UCSD-AML1 (cell line): ENCODE measurements around the gene PRKCA.

Experiments
- DNase-seq: peaks from one replicate; lab custom pipeline; 2025; ENCODE audit not compliant: unreplicated experiment; lab: John Stamatoyannopoulos, UW

The PRKCA gene

GRCh38 chr17:66508896-66509844 lies 206.8 kb downstream of the PRKCA start:
- no peak for DNase-seq

DNA sequence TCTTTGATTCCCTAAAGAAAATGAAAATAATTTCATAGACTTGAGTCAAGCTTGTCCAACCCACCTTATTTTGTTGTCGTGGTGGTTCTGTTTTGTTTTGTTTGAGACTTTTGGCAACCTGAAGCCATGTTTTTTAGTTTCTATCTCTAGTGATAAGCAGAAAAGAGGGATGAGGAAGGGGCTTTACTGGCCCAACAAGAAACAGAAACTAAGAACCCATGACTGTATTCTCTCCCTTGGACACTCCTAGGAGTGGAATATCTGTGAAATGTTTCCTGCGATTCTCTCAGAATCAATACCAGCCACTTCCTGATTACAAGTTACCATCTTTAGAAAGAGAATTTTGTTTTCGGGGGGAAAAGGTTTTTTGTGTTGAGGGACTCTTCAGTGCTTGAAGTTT lies 207.5 kb downstream of the PRKCA start:
- DNase-seq = no peak

- no peak for DNase-seq
These were observed 208.7 kb downstream of the PRKCA start for GRCh38 chr17:66511135-66511534.

- no peak for DNase-seq
These were observed 211.9 kb downstream of the PRKCA start for GRCh38 chr17:66514227-66514806.

DNA sequence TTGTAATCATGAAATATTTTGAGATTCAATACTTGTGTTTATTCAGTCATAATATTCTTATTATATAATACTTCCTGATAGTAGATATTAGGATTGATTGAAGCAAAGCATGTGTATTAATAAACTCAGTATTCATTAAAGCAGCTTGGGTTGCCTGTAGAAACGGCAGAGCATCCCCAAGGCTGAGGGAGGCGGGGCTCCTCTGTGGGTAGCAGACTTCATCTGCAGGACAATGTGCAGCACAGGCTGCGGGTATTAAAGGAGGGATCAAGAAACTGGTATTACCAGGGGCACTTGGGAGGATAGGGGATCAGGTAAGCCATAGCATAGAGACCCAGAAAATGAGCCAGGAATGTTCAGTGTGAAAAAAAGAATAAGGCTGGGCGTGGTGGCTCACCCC lies 213.6 kb downstream of the PRKCA start:
- DNase-seq = no peak

DNA sequence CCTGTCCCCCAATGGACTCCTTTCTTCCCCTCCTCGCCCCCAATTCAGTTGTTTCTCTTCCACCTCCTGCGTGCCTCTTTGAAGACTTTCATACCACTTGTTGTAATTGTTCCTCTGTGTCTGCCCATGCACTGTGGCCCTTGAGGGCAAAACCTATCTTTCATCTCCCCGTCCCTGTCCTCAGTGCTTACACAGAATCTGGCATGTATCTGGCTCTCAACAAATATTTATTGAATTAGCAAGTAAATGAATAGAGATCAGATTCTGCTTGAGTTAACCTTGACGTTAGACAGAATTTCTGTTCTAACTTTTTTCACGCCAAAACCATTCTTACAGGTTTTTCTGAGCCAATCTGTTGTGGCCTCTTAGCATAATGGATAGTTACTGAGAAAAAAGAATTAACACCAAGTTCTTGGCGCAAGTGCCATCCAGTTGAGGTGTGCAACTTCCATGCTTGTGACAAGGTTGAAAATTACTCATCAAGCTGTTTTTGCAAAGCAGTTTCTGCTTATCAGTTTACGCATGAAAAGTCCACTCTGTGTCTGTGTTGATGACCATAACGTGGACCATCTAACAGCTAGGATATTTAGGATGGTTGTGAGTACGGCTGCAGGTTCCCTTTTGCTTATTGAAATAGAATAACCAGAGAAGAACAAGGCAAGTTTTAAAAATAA lies 215.1 kb downstream of the PRKCA start:
- no peak for DNase-seq

- DNase-seq = no peak
These were observed 215.7 kb downstream of the PRKCA start for GRCh38 chr17:66518108-66518507.

GRCh38 chr17:66518677-66519076 lies 216.3 kb downstream of the PRKCA start:
- no peak for DNase-seq

DNA sequence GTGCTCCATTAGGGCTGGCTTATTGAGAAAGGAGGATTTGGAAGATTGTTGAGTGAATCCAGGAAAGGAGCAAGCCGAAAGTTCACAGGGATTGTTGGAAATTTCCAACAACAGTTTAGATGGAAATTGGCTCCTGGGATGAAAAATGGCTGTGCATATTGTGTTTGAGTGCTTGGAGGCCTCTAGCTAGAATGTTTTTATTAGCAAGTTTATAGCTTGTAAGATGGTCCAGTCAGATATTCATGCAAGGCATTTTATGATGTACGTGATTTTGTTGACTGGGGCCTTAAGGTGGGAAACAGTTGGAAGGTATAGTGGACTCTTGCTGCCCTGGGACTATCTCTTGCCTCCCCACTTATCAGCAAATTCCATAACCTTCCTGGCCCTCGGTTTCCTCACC lies 216.7 kb downstream of the PRKCA start:
- DNase-seq = no peak

- no peak for DNase-seq
These were observed 218.6 kb downstream of the PRKCA start for GRCh38 chr17:66520999-66521398.

DNA sequence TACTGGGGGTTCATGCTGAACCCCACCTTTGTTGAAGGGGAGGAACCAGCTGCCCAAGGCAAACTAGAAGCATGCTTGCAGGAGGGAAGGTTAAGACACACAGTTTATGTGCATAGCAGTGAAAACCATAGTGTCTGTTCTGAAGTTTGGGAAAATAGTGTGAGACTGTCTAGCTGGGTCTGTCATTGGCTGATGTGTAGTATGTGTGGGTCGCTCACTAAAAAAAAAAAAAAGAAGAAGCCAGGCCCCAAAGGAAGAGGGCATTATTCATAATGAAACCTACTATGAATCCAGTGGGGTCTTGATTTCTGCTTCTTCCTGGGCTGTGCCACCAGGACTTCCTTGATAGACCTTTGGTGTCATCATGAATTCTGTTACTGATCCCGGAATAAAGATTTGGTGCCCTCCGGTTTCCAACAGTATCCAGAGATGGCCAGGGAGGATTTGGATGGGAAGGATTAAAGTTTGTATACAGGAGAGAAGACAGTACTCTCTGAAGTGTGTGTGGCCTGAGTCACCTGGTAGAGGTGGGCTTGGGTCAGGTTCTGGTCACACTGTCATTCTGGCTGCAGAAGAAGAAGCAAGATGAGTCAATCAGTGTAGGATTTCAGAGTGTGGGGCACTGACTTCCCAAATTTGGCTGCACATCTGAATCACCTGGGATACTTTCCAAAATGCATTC lies 220.3 kb downstream of the PRKCA start:
- DNase-seq = no peak

GRCh38 chr17:66523378-66524200 lies 221.2 kb downstream of the PRKCA start:
- DNase-seq = no peak

- no peak for DNase-seq
These were observed 222.5 kb downstream of the PRKCA start for GRCh38 chr17:66524877-66525276.

DNA sequence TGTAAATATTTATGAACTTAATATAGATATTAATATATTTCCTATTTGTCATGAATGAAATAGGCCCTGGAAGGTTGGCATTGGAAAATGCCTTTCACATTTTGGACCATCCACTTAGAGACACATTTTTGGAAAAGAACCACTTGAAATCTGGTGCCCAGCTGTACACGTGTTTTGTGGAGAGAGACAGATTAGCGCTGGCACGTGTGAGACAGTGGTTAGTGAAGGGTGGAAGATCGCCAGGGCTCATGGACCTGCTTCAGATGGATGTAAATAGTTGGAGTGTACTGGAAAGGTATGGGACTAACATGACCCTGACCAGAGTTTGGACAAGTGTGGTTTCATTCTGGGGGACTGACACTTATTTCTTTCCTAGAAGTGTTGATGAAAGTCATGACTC lies 222.9 kb downstream of the PRKCA start:
- DNase-seq = no peak

DNA sequence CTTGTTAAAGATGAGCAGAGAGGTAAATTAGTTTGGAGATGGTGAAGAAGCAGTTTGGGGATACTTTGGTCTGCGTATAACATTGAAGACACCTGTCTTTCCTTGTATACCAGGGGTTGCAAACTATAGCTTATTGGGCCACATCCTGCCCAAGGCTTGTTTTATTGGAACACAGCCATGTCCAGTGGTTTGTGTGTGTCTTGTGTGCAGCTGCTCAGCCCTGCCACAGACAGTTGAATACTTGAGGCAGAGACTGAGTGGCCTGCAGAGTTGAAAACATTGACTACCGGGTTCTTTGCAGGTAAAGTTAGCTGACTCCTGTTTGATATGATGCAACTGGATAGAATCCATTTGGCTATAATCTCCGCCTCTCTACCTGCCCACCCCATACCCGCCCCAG lies 224.4 kb downstream of the PRKCA start:
- DNase-seq = no peak

- DNase-seq = no peak
These were observed 224.9 kb downstream of the PRKCA start for GRCh38 chr17:66527335-66527734.

DNA sequence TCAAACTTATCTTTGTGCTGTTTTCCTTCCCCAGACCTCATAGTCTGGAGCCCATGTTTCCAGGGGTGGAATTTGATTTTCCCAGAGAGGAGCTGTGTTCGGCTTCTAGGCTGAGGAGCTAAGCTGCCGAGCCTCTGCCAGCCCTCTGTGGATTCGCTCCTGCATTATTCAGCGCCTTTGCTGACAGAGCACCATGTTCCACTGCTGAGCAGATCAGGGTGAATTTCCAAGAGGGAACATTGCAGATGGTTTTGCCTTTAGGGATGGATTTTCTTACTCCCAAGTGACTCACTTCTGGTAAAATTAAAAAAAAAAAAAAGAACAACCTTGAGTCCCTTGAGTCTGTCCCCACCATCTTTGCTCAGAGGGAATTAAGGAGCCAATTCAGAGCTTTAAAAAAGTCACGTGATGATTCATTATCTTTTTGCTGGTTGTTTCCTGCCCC lies 229.5 kb downstream of the PRKCA start:
- DNase-seq = no peak

DNA sequence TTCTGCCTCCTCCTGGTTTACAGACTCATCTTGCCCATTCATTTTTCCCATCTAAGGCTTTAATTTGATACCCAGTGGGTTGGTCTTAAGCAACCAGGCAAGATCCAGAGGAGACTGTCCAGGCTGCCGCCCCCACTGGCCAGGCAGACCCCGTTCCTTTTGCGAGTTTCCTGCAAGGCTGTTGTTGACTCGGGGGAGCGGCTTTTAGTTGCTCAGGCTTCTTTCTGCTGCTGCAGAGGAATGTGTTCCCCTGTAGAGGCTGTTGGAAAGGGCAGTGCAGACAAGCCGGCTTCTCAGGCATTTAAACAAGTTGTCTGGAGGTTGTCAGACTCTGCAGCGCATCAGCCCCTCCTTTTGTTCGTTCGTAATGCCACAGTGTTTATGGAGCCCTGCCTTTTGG lies 231.2 kb downstream of the PRKCA start:
- DNase-seq = no peak

DNA sequence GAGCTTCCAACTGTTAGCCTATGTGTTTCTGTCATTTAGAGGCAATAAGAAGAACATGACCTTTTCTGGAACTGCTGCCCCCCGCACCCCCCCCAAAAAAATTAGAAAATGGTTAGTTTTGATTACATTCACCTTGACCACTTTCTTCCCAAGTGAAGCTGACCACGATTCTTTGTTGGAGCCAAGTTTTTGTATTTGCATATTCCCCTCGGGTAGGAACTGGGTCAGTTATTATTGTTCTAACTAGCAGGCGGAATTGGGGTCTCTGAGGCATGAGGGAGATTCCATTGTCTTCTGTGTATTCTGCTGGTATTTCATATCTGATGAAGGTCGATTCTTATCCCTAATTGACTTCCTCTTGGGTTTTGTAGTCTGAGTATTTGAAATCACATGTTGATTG lies 231.6 kb downstream of the PRKCA start:
- DNase-seq = no peak

- DNase-seq = no peak
These were observed 233.2 kb downstream of the PRKCA start for GRCh38 chr17:66535611-66536010.

- no peak for DNase-seq
These were observed 235.1 kb downstream of the PRKCA start for GRCh38 chr17:66537502-66537901.
